GM18868 (cell line): ENCODE results near the gene KCNE2.

Source experiments
- ATAC-seq: cut with Tn5 transposase; IDR thresholded peaks from one replicate; pipeline ENCODE4 v1.9.1; 2021; ENCODE audit warnings: mild to moderate bottlenecking, moderate library complexity; ENCODE audit not compliant: unreplicated experiment

The KCNE2 gene, protein sequence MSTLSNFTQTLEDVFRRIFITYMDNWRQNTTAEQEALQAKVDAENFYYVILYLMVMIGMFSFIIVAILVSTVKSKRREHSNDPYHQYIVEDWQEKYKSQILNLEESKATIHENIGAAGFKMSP

DNA sequence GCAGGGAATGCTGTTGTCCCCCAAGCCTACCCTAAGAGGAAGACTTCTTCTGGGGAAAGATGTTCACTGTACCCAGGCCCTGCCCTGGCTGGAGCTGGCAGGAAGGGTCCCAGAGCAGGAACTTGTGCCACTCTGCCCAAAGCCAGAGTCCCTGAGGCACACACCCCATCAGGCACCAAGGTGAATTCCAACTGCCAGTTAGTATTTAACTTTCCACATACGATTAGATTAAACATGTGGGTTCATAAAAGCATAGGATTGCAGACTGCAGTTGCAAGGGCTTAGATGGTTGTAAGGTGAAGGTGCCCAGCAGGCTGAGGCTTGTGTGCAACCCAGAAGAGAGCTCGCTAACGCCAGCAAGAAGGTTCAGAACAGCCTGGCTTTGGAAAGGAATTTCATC is at the start of gene KCNE2:
Gene KCNE2, plus strand, starts transcription at position 274 of the 400 bp plus-strand sequence. CDS start 6,473 bp downstream, outside the sequence.
- ATAC-seq: no peak

DNA sequence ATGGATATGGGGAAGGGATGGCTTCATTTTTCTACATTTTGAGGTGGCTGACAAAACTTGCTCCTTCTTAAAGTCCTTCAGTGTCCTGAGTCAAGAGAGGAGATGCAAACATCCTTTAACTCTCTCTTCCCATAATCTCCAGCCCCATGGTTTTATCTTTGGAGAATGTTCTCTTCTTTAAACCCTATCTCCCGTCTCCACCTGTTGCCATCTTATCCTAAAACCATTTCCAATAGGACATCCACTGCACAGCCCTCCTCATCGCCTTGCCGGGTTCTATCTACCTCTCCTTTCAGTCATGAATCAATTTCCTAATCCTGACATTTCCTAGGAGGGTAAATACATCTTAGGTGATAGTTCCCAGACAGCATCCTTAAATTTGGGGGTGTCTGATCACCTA is 44.2 kb upstream of the KCNE2 start:
- no peak for ATAC-seq

DNA sequence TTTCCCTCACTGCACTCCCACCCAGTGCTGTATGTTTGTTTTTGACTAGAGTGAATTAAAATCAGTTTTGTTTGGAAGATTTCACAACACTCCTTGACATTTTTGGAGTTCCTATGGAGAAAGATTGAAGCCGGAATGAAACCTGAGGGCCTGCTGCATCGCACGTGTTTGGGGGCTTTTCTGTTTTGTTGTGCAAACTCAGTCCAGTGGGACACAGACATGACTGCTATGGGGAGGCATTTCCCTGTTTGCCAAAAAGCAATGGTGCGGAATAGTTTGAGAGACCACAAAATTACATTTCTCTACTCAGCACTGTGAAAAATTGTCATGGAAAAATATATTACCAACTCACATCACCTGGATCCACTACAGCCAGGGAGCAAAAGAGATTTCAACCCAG is 43.8 kb upstream of the KCNE2 start:
- no peak for ATAC-seq

DNA sequence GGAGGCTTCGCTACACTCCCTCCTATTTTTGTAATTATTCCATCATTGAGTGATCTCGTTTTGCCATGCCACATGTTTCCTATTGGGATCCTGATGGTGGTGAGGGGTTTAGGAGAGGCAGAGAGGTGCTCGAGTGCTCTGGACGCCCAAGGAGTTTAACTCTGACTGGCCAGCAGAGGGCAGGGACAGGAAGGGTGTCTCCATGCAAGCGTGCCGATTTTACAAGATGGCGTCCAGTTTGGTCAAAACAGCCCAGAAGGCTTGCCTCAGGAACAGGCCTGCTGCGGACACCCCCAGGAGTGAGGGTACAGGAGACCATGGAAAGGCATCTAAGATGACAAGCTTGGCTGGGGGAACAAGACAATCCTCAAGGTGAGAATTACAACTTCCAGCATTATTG is 33.8 kb upstream of the KCNE2 start:
- no peak for ATAC-seq

DNA sequence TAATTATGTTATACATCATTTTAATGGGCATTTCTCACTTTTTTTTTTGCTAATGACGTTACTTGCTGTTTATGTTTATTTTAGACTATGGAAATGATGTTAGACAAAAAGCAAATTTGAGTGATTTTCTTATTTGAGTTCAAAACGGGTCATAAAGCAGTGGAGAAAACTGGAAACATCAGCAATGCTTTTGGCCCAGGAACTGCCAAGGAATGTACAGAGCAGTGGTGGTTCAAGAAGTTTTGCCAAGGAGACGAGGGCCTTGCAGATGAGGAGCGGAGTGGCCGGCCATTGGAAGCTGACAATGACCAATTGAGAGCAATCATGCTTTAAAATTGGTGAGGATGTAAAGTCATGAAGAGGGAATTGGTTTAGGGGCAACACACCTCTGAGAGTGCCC is 32.1 kb upstream of the KCNE2 start:
- ATAC-seq: no peak

DNA sequence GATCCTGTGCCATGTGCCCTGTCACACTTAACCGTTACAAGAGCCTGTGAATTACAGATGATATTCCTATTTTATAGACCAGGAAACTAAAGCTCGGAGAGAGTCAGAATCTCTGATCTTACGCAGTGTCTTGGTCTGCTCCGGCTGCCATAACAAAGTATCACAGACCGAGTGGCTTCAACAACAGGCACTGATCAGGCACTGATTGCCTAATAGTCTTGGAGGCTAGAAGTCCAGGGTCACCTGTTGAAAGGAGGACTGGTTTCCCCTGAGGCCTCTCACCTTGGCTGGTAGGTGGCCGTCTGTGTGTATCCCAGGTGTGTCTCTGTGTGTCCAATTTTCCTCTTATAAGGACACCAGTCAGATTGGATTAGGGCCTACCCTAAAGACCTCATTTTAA is 31.5 kb upstream of the KCNE2 start:
- no peak for ATAC-seq

DNA sequence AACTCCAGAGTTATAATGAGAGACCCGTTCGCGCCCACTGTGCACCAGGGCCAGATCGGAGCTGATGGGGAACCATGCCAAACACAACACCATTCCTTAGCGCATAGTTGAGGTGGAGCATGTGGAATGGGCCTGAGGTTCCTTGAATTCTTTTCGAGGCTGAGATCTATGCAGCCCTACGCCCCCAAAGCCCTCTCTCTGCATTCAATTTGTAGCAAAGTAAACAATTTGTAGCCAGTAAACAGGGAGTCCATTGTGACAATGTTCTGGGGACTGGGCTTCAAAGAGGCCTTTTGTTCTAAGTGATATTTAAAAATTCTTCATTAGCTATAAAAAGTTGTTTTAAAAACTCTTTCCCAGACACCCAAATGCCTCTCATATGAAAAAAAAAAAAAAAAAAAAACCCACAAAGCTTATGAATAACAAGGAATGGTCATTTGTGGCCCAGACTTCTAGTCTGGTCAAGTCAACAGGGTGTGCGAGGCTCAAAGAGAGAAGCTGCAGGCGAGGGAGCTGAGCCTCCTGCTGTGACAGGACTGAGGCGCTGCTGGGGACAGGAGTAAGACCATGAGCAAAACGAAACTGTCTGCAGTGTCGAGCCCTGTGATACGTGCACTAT is 30.6 kb upstream of the KCNE2 start:
- ATAC-seq: no peak

DNA sequence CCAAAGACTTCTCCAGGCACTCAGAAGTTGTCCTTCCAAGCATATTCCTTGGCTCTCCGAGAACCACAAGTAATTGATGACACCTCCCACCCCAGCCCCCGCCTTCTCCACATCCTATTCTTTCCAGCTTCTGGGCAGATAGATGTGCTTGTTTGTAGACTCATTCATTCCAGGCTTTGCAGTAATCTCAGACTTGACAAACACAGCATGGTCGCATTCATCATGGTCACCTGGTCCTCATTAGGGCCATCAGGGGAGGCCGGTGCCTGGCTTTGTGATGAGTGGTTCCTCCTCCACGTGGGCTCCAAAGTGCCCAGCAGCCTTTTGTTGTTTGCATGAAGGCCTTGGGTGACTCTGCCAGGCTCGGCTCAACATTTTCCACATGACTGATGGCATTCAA is 28.5 kb upstream of the KCNE2 start:
- ATAC-seq: no peak

DNA sequence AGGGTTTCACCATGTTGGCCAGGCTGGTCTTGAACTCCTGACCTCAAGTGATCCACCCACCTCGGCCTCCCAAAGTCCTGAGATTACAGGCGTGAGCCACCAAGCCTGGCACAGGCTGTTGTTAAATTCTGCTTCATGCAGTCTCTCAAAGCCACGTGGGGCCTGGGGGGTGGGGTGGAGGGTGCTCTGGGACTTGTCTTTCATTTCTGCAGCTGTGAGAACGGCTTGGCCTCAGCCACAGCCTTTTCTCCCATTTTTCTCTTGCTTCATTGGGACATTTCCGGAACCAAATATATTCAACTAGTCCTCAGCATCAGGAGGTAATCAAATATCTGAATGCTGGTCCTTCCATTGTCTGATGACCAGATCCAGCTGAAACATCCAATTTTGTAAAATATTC is 27.6 kb upstream of the KCNE2 start:
- ATAC-seq: no peak

DNA sequence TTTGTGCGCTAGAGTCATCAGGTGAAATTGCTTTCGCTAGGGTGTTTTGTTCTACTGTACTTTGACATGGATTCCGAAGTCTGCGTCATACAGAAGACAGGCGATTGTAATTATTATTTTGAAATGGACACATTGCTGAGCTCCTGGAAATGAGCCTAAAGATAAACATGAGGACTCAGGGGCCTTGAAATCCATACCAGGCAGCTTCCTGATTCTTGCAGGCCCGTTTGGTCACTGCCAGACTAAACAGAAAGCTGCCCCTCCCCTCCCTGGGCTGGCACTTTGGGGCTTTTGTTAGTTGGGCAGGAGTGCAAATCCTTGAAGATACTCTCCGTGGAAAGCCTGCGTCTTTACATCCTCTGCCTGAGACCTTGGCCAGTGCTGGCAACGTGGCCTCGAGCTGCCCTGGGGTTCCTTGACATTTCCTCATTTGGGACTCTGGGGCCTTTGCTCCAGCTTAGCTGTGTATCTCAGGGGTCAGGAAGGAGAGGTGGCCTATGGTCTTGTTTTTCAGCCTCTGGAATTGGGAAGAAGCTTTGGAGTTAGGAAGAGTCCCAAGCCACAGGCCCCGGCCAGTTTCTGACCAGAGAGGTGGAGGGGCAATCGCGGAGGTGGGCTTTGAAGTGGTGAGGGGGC is 26.9 kb upstream of the KCNE2 start:
- ATAC-seq: no peak

DNA sequence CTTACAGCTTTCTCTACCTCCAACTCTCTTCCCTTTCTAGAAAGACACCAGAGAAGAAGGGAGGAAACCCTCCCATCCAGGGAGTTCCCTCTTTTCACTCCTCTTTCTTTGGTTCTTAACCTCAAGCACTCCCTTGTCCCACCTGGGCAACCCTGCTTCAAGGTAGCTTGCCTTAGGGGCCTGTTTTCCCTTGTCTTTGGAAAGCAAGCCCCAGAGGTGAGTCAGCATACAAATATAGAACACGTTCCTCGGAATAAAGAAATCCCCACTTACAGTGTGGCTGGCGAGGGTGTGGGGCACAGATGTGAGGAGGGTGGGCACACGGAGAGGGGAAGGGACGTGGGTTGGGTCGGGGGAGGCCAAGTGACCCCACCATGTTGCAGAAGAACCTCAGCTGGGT is 26.1 kb upstream of the KCNE2 start:
- no peak for ATAC-seq

DNA sequence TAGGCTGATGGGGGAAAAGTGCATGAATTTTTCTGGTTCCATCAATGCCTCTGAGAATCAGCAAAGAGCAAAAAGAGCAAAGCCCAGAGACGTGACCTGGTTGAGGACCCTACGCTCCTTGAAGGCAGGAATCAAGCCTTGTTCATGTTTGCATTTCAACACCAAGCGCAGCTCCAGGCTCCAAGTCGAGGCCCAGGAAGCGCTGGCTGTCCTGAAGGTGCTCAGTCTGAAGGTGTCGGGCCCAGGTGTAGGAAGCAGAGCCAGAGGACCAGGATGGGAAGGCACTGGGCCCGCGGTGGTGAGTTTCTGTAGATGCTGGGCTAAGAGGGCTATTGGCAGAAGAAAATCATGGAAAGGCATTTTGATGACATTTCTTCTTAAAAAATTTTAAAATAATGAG is 25.6 kb upstream of the KCNE2 start:
- no peak for ATAC-seq

DNA sequence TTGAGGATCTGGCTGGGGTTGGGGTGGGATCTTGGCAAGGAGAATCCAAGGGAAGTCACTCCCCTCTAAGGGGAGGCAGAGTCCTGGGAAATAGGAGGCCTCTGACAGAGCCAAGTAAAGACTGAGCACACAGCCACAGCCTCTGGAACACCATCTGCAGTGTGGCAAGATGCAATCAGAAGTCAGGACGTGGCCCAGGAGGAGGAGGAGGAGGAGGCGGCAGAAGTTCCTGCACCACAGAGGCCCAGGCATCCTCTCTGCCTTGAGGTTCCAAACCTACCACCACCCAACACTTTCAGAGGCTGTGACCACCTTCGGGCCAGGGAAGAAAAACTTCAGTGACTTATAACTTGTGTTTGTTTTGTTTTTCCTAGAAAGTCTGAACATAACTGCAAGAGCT is 23.7 kb upstream of the KCNE2 start:
- ATAC-seq: no peak

DNA sequence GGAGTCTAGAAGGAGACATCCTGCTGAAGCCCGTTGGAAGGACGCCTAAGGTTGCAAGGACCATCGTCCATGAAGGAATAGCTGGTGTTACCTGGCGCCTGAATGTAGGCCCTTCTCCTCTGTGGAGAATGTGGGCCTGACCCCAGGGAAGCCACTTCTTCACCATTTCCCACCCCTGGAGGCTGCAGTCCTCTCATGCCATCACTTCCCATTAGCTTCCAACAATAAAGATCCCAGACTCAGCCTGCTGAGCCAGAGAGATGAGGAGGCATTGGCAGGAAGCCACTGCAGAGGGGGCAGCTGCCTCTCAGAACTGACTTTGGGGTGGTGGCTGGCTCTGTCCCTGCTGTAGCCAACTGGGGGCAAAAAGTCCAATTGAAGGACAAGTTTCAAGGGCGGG is 21.3 kb upstream of the KCNE2 start:
- no peak for ATAC-seq

DNA sequence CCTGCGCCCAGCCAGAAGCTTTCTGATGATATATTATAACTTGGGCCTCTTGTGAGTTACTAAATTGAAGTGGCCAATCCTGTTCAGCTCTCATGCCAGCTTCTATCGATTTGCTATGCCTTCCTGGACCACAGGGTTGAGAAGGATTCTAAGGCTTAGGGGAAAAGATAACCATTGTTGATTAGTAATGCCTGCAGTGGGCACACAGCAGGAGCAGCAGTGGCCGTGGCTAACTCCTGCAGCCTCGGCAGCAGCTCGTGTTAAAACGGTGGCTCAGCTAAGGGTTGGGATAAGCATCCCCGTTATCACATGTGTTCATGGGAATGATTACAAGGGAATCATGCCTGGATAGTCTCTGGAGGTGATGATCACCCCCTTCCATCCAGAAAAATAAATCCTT is 20.5 kb upstream of the KCNE2 start:
- no peak for ATAC-seq

DNA sequence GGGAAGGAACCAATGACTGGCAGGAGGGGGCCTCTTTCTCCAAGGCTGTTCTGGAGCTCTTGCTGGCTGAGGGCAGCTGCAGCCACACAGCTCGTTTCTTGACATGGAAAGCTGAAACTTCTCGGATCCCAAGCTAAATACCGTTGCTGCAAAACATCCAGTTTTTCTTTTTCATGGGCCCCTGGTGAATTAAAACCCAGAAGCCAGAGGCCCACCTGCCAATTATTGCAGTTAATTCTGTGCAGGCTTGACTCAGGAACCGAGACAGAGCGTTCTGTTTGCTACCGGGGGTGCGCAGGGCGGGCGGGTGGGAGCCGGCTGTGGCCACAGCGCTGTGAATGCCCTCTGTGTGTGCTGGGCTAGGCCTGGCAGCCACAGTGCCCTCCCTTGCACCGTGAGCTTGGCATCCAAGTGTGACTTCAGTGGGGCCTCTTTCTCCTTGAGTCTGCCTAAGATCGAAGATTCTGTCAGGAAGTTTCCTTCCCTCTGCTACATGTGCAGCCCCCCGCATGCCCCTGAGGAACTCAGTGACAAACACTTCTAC is 19.9 kb upstream of the KCNE2 start:
- ATAC-seq: no peak

DNA sequence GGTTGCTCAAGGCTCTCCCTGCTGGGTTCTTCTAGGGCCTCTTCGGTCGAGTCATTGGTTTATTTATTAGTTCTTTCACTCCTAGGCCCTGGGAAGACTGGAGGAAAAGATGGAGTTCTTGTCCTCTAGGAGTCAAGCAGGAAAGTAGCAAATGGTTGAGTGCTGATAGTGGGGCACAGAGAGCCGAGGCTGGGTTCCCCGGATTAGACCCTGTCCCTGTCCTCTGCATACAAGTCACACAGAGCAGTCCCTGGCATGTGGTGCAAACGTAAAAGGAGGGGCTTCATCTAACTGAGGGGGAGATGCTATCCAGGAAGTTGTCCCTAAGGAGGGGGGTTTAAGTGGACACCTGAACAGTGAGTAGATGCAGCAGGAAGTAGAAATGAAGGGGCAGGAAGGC is 19.2 kb upstream of the KCNE2 start:
- no peak for ATAC-seq

DNA sequence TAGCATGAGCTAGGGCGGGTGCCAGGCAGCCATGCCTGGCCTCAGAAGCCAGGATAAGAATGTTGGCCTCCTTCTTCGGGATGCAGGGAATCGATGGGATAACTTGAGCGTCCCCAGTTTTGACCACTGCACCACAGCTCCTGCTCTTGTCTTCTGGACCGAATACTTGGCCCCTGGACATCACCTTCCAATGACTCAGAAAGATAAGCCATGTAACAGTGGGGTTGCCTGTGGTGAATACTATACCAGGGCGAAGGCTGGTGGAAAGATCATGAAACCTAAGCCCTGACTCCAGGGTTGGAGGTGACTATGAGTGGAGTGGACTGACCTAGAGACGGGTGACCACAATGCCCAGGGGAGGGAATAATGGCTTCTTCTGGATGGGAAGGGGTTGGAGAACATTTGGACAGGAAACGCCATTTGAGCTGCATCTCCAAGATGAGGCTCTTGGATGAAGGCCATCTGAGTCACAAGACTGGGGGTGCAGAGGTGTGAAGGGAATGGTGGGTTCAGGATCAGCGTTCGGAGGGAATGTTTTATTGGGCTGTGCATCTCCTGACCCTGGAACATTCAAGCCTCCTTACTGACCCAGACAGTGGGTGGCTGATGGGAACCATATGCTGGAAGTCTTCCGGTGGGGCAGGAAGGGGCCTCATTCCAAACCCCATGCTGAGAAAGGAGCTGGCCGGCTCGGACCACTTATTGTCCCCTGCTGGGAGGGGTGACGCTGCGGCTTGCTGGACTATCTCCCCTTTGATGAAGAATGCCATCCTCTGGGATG is 18.5 kb upstream of the KCNE2 start:
- no peak for ATAC-seq

DNA sequence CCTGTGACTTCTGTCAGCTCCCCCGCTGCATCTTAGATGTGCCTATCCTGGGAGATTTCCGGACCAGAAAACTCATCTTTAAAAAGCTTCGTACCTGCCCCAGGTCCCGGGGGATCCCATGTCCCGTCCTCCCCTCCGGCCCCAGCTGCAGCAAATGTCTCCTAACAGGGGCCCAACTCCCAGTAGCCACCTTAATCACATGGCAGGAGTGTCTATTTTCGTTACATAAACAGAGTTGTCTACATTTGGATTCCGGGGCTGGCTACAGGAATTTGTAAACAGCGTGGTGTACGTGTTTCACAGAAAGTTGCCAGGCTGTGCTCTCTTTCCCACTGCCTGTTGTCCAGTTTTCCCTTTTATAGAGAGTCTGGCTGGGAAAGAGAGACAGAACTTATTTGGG is 17.9 kb upstream of the KCNE2 start:
- no peak for ATAC-seq

DNA sequence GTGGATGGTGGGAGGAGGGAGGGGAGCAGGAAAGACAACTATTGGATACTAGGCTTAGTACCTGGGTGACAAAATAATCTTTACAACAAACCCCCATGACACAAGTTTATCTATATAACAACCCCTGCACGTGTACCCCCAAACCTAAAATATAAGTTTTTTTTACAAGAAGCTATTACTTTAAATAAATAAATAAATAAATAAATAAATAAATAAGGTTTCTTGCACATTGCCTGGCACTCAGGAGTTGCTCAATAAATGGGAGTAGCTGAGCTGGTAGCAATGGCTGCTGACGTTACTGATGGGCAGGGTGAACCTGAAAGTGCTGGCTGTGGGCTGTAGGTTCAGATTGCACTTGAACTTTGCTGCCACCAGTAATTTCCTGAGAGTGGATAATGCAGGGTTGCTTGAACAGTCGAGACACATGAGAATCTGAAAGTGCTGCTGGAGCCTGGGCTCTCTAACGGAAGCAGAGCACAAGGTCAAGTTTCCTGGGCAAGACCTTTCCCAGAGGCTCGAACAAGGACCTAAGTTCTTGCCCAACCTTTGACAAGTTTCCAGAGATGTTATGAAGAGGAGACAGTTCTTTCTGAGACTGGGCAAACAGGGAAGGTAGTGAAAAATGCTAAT is 14.8 kb upstream of the KCNE2 start:
- ATAC-seq: no peak

DNA sequence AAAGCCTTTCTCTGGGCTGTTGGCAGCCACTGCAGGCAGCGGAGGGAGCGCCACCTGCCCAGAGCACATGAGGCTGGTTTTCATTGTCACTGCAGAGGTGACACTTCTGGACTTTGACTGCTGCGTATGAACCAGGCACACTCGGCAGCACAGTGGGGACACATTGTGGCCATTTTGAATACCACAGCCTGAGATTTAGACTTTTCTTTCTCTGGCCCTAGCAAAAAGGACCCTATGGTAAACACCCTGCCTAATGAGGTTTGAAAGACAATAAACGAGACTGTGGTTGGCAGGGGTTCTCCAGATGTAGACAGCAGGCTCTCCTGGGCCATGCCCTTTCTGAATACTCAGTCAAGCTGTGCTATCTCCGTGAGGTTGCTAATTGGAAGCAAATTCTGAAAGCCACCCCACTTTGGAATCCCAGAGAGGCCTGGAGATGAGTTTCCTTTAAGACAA is 12.0 kb upstream of the KCNE2 start:
- peak; percentile 89 for ATAC-seq
